SK-N-SH (cell line): ENCODE measurements around the gene SMAD7. TPM values are rescaled to one million over a fixed set of nuclear protein-coding genes. Genes with fewer than 3 reads are reported as not detected.
A peak's percentile ranks its signal among the peaks of the same experiment; 100 is the strongest.

Experiments used
- CTCF ChIA-PET: fragments of 300-600, 350-600 bp; formaldehyde crosslinking; extraction: SDS; loops from one replicate; lab custom pipeline; 2021; lab: Yijun Ruan, JAX
- POLR2A ChIA-PET: fragments of 350-600 bp; sonication (Branson Sonifier 250); formaldehyde crosslinking; extraction: SDS; loops from one replicate; lab custom pipeline; 2020; ENCODE audit warnings: antibody characterized with exemption, inconsistent platforms; lab: Yijun Ruan, JAX
- DNase-seq: peaks from one replicate; pipeline ENCODE4 v3.0.0; 2012
- H2AFZ ChIP-seq: fragments of 200-600 bp; sonication (generic); 2 replicates; pipeline ENCODE4 v1.8.1; 2016; ENCODE audit warnings: antibody characterized with exemption, mild to moderate bottlenecking, low read depth
- H3F3A ChIP-seq: fragments of 200-600 bp; sonication (generic); replicated peaks from 2 replicates; pipeline ENCODE3; 2016; ENCODE audit warnings: antibody characterized with exemption, mild to moderate bottlenecking; ENCODE audit not compliant: insufficient read depth
- H3K27ac ChIP-seq, 2 experiments: fragments of 200-500 bp in 1 of 2; fragments of 200-600 bp in 1 of 2; sonication (Bioruptor generic) in 1 of 2; sonication (generic), shearing (Covaris generic) in 1 of 2; 2 replicates each; pipeline versions ENCODE4 v1.5.1 to v1.6.1; 2014 to 2016; ENCODE audit warnings: low read depth in 2 of 2, inconsistent platforms in 1 of 2, low read length in 1 of 2, mild to moderate bottlenecking in 1 of 2, mixed read lengths in 1 of 2
- H3K27me3 ChIP-seq: fragments of 200-600 bp; sonication (generic), shearing (Covaris generic); 2 replicates; pipeline ENCODE4 v1.6.1; 2016; ENCODE audit warnings: mixed run types; ENCODE audit not compliant: insufficient read depth
- H3K36me3 ChIP-seq, 2 experiments: fragments of 200-500 bp in 1 of 2; fragments of 200-600 bp in 1 of 2; sonication (Bioruptor generic) in 1 of 2; sonication (generic) in 1 of 2; replicated peaks in 1 of 2; 2 replicates each; pipeline versions ENCODE3 to v1.5.1; 2014 to 2016; ENCODE audit warnings: low read length in 1 of 2, mild to moderate bottlenecking in 1 of 2; ENCODE audit not compliant: insufficient read depth in 2 of 2, control insufficient read depth in 1 of 2
- H3K4me1 ChIP-seq, 2 experiments: fragments of 200-500 bp in 1 of 2; fragments of 200-600 bp in 1 of 2; sonication (Bioruptor generic) in 1 of 2; sonication (generic), shearing (Covaris generic) in 1 of 2; 2 replicates each; pipeline versions ENCODE4 v1.5.1 to v1.6.1; 2014 to 2016; ENCODE audit warnings: low read depth in 1 of 2, low read length in 1 of 2, mixed run types in 1 of 2; ENCODE audit not compliant: insufficient read depth in 2 of 2, control insufficient read depth in 1 of 2
- H3K4me2 ChIP-seq: fragments of 200-600 bp; sonication (generic), shearing (Covaris generic); 2 replicates; pipeline ENCODE4 v1.6.1; 2017; ENCODE audit warnings: mixed run types
- H3K4me3 ChIP-seq, 2 experiments: fragments of 200-500 bp in 1 of 2; fragments of 200-600 bp in 1 of 2; sonication (Bioruptor generic) in 1 of 2; sonication (generic), shearing (Covaris generic) in 1 of 2; 2 replicates each; pipeline versions ENCODE4 v1.5.1 to v1.8.1; 2014 to 2016; ENCODE audit warnings: low read depth in 2 of 2, inconsistent platforms in 1 of 2, low read length in 1 of 2, mild to moderate bottlenecking in 1 of 2, mixed read lengths in 1 of 2, moderate library complexity in 1 of 2
- H3K79me2 ChIP-seq: fragments of 200-600 bp; sonication (generic); 2 replicates; pipeline ENCODE4 v1.8.1; 2017; ENCODE audit warnings: mild to moderate bottlenecking; ENCODE audit not compliant: insufficient read depth
- H3K9ac ChIP-seq: fragments of 200-600 bp; sonication (generic); 2 replicates; pipeline ENCODE4 v1.6.1; 2017; ENCODE audit warnings: mixed run types
- H3K9me2 ChIP-seq: fragments of 200-600 bp; sonication (generic); 2 replicates; pipeline ENCODE4 v1.6.1; 2017; ENCODE audit warnings: mixed run types
- H3K9me3 ChIP-seq: fragments of 200-600 bp; sonication (generic); 2 replicates; pipeline ENCODE4 v1.6.1; 2017; ENCODE audit warnings: mixed run types, mild to moderate bottlenecking, moderate library complexity
- H4K20me1 ChIP-seq: fragments of 200-600 bp; sonication (generic); 2 replicates; pipeline ENCODE4 v1.6.1; 2017; ENCODE audit warnings: mild to moderate bottlenecking, mixed run types; ENCODE audit not compliant: insufficient read depth
- CHD2 ChIP-seq: fragments of 150-350 bp; IDR thresholded peaks from 2 replicates; pipeline ENCODE4 v1.6.1; 2018; ENCODE audit warnings: low read length; ENCODE audit not compliant: partially characterized antibody
- EP300 ChIP-seq, 2 experiments: IDR thresholded peaks; 2 replicates each; pipeline versions ENCODE4 v1.4.0 to v1.6.1; 2012; ENCODE audit warnings: borderline replicate concordance in 1 of 2, low read depth in 1 of 2, low read length in 1 of 2
- JUND ChIP-seq: IDR thresholded peaks from 2 replicates; pipeline ENCODE4 v1.4.0; 2012
- MXI1 ChIP-seq: IDR thresholded peaks from 2 replicates; pipeline ENCODE4 v1.6.1; 2012; ENCODE audit warnings: mild to moderate bottlenecking, low read depth, low read length, improper control_type of control experiment
- NFIC ChIP-seq: IDR thresholded peaks from 2 replicates; pipeline ENCODE4 v1.4.0; 2012; ENCODE audit warnings: borderline replicate concordance
- NRF1 ChIP-seq: IDR thresholded peaks from 2 replicates; pipeline ENCODE4 v1.6.1; 2012; ENCODE audit warnings: low read depth, mild to moderate bottlenecking, low read length
- RAD21 ChIP-seq: IDR thresholded peaks from 2 replicates; pipeline ENCODE4 v1.6.1; 2012; ENCODE audit warnings: mild to moderate bottlenecking, low read length
- RFX5 ChIP-seq: IDR thresholded peaks from 2 replicates; pipeline ENCODE4 v1.6.1; 2012; ENCODE audit warnings: mild to moderate bottlenecking, improper control_type of control experiment, low read length
- RXRA ChIP-seq: IDR thresholded peaks from 2 replicates; pipeline ENCODE4 v1.4.0; 2012; ENCODE audit warnings: low read depth, mild to moderate bottlenecking, borderline replicate concordance
- SIN3A ChIP-seq: IDR thresholded peaks from 2 replicates; pipeline ENCODE4 v1.6.1; 2012; ENCODE audit warnings: low read depth, mild to moderate bottlenecking, low read length, moderate library complexity, borderline replicate concordance
- SMC3 ChIP-seq: IDR thresholded peaks from 2 replicates; pipeline ENCODE4 v1.6.1; 2012; ENCODE audit warnings: low read depth, low read length, improper control_type of control experiment
- TAF1 ChIP-seq: IDR thresholded peaks from 2 replicates; pipeline ENCODE4 v1.6.1; 2012; ENCODE audit warnings: low read depth, mild to moderate bottlenecking, low read length, moderate library complexity, borderline replicate concordance
- TEAD4 ChIP-seq: IDR thresholded peaks from 2 replicates; pipeline ENCODE4 v1.4.0; 2012; ENCODE audit warnings: mild to moderate bottlenecking, borderline replicate concordance; ENCODE audit not compliant: insufficient read depth
- YY1 ChIP-seq: IDR thresholded peaks from 2 replicates; pipeline ENCODE4 v1.4.0; 2012; ENCODE audit warnings: low read depth, mild to moderate bottlenecking
- WGBS: methylation state at CpG from one replicate; pipeline ENCODE4 v1.1.6; 2017; ENCODE audit warnings: low lambda C conversion rate; 5-methylcytosine and 5-hydroxymethylcytosine counted together
- polyA plus RNA-seq, 3 experiments: library from polyadenylated mRNA; depleted of rRNA; stranded (reverse); fragments of >200 nt; gene quantifications; 2 replicates each; pipeline ENCODE4 v1.2.3, GENCODE V29; 2012
- TF ChIP-seq, protein P1 (sequence below): IDR thresholded peaks from 2 replicates; pipeline ENCODE4 v1.4.0; 2012; ENCODE audit warnings: low read depth
- TF ChIP-seq, protein P2 (sequence below): fragments of 150-350 bp; IDR thresholded peaks from 2 replicates; pipeline ENCODE4 v1.6.1; 2016; ENCODE audit warnings: mild to moderate bottlenecking, low read depth, low read length
- TF ChIP-seq, protein P3 (sequence below): IDR thresholded peaks from 2 replicates; pipeline ENCODE4; 2012

The SMAD7 gene
- polyA plus RNA-seq, 1 of the 3 experiments (the other 2 are of a cell fraction), result 20.0 TPM

DNA sequence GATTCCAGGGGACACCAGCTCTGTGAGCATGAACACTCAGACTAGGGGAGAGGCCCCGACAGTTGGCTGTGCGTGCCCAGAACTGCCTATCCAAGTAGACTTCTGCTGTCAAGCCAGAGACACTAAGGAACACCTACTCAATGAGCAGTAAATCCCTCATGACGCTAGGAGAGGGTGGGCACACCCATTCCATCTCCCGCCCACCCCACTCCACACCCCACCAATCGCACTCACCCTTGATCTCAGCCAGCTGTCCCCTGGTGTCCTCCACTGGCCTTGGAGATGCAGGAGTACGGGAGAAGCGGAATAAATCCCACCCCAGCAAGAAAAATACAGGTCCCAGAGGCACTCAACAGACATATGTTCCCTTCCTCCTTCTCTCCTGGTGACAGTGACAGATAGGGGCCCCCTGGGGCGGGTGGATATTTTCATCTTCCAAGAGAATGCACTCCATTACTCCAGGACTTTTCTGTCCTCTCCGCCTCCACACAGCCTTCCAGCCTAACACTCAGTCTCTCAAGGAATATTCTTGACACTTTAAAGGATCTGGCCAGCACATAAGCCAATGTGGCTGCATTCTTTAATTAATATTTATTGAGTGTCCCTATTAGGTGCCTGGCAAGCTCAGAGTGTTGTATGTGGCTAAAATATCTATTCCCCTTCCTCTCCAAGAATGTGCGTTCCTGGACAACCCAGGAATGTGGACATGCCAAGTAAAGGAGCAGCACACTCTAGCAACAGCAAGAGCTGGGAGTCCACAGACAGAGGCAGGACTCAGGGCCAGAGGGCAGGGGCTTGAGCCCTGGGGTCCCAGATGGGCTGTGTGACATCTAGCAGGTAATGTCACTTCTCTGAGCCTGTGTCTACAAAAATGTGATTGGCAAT is 13.1 kb upstream of the SMAD7 start:
- Histone ChIP-seq H3K27me3 (no peaks in the 10 kb centered on the region), H4K20me1 (no peaks in the 10 kb centered on the region), H3F3A (peaks cover 10% of the 10 kb centered on the region), H2AFZ (0 out of 2 replicates have a peak overlapping the region, but pooled peaks have one; percentile 29), H3K9me2 (no peaks in the 10 kb centered on the region), H3K4me3 (no peak overlapping the region), H3K79me2 (no peaks in the 10 kb centered on the region), H3K9ac (no peak overlapping the region), H3K27ac (no peak overlapping the region), H3K9me3 (no peaks in the 10 kb centered on the region), H3K4me2 (no peak overlapping the region), H3K36me3 (no peaks in the 10 kb centered on the region), H3K4me1 (peaks cover 0 to 16% of the 10 kb centered on the region in 2 experiments; a peak in 2 of 4 replicates)
- no peak for DNase-seq
- WGBS, result 89% methylated on average over 8 of the region's 10 CpGs
- TF ChIP-seq JUND (no peak), NRF1 (no peak), SMC3 (no peak), NFIC (no peak), RXRA (no peak), RAD21 (no peak), EP300 (IDR thresholded peaks at IDR 0.05; ENCODE audit: borderline replicate concordance in 1 of 2, low read depth in 1 of 2, low read length in 1 of 2) (no peak), TEAD4 (no peak), YY1 (no peak), MXI1 (no peak), CHD2 (no peak), SIN3A (no peak), RFX5 (no peak), TAF1 (no peak)
- TF ChIP-seq, protein P1, sequence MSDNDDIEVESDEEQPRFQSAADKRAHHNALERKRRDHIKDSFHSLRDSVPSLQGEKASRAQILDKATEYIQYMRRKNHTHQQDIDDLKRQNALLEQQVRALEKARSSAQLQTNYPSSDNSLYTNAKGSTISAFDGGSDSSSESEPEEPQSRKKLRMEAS, result no peak
- TF ChIP-seq, protein P2, sequence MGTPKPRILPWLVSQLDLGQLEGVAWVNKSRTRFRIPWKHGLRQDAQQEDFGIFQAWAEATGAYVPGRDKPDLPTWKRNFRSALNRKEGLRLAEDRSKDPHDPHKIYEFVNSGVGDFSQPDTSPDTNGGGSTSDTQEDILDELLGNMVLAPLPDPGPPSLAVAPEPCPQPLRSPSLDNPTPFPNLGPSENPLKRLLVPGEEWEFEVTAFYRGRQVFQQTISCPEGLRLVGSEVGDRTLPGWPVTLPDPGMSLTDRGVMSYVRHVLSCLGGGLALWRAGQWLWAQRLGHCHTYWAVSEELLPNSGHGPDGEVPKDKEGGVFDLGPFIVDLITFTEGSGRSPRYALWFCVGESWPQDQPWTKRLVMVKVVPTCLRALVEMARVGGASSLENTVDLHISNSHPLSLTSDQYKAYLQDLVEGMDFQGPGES, result no peak
- TF ChIP-seq, protein P3, sequence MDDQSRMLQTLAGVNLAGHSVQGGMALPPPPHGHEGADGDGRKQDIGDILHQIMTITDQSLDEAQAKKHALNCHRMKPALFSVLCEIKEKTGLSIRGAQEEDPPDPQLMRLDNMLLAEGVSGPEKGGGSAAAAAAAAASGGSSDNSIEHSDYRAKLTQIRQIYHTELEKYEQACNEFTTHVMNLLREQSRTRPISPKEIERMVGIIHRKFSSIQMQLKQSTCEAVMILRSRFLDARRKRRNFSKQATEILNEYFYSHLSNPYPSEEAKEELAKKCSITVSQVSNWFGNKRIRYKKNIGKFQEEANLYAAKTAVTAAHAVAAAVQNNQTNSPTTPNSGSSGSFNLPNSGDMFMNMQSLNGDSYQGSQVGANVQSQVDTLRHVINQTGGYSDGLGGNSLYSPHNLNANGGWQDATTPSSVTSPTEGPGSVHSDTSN, result no peak
- CTCF ChIA-PET, result no interaction called here
- POLR2A ChIA-PET, result interaction anchor here (1.9 kb wide), 1 partner anchor 12 kb away, joined by 5 read pairs; no protein-coding TSS in a partner anchor
